COLO829 (cell line): ENCODE data around the gene KDM8.

Experiments used
- DNase-seq: peaks from one replicate; pipeline ENCODE4 v3.0.0; 2012; ENCODE audit warnings: low spot score

Gene KDM8

DNA sequence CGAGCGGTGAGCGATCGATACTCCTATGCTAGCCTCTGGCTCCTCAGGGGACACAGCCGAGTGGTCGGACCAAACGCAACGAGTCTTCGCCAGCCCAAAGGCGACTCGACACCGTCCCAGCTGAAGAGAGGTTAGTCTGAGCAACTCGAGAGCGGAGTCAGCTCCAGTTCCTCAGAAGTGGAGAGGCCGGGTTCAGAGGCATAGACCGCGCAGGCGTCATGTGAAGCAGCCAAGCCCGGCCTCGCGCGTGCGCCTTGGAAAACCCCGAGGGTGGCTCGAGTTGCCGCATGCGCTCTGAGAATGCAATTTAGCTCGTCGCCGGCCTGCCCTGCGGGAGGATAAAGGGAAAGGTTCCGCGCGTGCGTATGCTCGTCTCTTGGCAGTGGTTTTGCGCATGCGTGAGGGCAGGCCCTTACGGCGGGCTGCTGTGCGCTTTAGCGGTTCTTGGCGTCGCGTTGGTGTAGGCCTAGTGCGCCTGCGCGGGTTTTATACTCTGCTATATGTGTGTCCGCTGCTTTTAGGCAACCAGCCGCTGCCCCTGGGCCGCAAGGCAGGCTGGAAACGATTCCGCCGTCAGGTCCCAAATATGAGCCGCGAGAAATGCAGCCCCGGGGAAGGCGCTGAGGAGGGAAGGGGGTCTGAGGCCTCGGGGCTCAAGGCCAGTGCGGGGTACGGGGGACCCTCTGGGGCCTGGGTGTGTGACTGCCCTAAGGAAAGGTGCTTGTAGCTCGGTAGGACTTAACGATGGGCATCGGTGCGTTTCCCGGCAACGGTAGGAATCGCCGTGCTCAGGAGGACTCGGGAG lies at the start of gene KDM8:
Gene KDM8 (plus strand): TSS at position 20 of the 805 bp plus-strand sequence. CDS start 6,598 bp downstream, outside the sequence.
- DNase-seq: peak; percentile 100

GRCh38 chr16:27154705-27155521 lies 48.4 kb upstream of the KDM8 start:
- peak; percentile 50 for DNase-seq

GRCh38 chr16:27156579-27156978 lies 46.7 kb upstream of the KDM8 start:
- no peak for DNase-seq

GRCh38 chr16:27161398-27161797 lies 41.9 kb upstream of the KDM8 start:
- no peak for DNase-seq

DNA sequence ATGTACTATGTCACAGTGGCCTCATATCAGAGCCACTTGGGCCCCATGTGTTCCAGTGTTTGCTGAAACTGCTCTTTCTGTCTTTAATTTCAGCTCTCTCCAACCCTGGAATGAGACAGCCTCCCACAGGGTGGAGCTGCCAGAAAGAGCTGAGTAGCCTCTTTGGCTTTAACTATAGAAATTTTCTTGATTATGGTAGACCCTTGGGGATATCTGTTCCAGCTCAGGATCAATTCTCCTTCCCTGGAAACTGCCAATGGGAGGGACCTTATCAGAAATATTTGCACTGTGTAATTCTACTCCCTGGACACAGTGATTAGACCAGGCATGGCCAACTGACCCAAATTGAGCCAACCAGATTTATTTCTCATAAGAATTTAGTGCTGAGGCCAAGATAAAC lies 39.0 kb upstream of the KDM8 start:
- no peak for DNase-seq

DNA sequence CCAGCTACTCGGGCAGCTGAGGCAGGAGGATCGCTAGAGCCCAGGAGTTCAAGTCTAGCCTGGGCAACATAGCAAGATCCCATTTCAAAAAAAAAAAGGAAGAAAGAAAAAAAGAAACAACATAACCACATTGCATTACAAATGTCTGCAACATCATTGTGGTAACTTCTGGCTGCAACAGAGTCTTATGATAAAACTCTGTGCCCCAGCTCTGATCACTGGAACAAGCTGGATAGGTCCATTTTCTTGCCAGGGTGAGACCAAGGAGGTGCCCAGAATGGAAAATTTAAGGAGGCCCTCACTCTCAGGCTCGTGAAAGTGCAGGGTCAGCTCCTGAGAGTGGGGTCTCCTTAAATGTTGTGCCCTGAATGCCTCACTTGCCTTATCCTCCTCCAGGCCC lies 37.8 kb upstream of the KDM8 start:
- no peak for DNase-seq

GRCh38 chr16:27168790-27169189 lies 34.5 kb upstream of the KDM8 start:
- no peak for DNase-seq

- DNase-seq: no peak
Observed at GRCh38 chr16:27169511-27170071, 33.7 kb upstream of the KDM8 start.

DNA sequence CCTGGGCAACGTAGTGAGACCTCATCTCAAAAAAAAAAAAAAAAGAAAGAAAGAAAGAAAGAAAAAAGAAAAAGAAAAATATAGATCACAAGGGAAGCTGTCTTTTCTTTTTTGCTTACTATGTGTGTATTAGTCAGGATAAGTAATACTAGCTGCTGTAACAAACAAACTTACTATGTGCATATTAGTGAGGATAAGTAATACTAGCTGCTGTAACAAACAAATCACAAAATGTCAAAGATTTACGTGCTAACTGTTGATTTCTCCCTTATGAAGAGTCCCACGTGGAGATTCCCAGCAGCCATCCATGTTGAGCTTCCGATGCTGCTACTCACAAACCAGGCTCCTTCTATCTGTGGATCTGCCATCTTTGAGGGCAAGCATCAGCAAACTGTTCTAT lies 31.7 kb upstream of the KDM8 start:
- no peak for DNase-seq

GRCh38 chr16:27174007-27174406 lies 29.3 kb upstream of the KDM8 start:
- no peak for DNase-seq

DNA sequence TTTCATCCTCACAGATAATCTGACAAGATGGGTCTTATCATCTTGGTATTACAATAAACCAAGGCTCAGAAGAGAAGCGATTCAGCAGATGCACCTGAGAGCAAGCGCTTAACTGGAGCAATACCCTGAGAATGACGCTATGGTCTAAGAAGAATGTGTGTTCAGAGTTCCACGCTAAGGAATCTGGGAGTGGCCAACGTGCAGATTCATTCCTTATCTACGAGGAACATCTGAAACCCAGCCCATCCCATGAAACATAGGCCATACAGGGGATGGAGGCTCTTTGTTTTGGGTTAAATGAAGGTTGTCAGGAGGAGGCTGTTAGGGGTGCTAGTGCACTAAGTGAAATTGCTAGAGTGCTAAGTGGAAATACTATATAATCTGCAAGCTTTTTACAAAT lies 28.5 kb upstream of the KDM8 start:
- no peak for DNase-seq

DNA sequence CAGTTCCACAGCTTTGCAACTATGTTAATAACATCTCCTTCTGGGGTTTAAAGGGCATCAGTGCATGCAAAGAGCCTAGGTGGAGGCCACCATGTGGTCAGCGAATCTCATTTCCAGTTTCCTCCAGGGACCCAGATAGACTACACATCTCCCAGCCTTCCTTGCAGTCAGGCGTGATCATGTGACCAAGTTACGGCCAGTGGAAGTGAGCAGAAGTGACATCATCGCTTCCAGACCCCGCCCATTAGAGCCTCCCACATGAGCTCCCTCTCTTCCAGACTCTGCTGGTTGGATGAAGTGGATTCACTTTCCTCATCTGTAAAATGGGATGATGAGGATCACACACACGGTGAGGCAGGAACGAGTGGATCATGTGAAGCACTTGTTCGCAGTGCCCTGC lies 27.4 kb upstream of the KDM8 start:
- DNase-seq: no peak

GRCh38 chr16:27177031-27177774 lies 26.1 kb upstream of the KDM8 start:
- no peak for DNase-seq

GRCh38 chr16:27179500-27180072 lies 23.7 kb upstream of the KDM8 start:
- peak; percentile 69 for DNase-seq

DNA sequence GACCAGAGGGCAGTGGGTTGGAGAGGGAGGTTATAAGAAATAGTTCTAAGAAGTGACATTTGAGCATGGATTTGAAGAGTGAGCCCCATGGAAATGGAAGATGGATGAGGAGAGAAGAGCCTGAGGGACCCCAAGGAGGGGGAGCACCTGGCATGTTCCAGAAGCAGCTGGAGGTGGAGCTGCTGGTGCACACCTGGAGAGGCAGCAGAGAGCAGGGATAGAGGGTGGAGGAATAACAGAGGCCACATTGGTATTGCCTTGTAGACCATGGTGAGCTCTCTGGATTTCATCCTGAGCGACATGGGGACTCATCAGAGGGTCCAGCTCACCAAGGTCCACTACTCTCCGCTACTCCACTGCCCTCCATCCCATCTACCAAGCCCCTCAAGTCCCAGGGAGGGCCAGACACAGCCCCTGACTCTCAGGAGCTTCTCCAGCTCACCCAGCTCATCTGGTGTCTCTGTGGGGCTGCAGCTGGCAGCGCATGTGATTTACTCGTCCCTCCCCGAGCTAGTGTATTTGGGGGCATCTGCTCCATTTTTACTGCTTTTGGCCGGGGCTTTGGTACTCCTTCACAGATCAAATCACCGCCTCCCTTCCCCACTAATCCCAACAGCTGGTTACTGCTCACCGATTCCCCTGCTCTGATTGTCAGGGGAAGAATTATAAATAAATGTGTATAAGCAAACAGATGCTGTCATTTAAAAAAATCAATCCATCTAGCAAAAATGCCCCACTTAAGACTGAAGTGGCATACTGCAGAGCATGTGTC lies 22.1 kb upstream of the KDM8 start:
- no peak for DNase-seq

- DNase-seq: no peak
Observed at GRCh38 chr16:27182906-27183405, 20.4 kb upstream of the KDM8 start.

DNA sequence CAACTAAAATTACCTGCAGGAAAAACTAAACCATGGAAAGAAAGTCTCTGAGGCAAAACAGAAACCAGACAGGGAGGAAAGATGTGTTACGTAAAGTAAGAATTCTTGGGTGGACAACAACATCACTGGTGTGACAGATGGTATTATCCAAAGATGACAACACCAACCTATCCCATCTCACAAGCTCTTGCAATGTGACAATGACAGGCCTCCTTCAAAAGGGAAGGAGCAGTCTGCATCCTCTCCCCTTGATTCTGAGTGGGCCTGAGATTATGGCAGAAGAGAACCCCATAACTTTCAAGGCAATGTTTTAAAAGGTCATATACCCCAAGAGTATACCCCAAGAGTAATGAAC lies 17.6 kb upstream of the KDM8 start:
- no peak for DNase-seq

DNA sequence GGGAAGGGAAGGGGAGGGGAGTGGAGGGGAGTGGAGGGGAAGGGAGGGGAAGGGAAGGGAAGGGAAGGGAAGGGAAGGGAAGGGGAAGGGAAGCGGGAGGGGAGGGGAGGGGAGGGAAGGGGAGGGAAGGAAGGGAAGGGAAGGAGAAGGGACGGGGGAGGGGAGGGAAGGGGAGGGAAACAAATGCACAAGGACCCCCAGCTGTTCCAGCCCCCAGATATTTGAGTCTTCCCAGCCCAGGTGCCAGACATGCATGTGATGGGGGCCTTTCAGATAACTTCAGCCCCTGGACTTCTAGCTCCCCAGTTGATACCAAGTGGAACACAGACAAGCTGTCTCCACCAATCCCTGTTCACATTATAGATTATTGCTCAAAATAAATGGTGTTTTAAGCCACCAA lies 14.7 kb upstream of the KDM8 start:
- DNase-seq: no peak

GRCh38 chr16:27189335-27189972 lies 13.9 kb upstream of the KDM8 start:
- no peak for DNase-seq

DNA sequence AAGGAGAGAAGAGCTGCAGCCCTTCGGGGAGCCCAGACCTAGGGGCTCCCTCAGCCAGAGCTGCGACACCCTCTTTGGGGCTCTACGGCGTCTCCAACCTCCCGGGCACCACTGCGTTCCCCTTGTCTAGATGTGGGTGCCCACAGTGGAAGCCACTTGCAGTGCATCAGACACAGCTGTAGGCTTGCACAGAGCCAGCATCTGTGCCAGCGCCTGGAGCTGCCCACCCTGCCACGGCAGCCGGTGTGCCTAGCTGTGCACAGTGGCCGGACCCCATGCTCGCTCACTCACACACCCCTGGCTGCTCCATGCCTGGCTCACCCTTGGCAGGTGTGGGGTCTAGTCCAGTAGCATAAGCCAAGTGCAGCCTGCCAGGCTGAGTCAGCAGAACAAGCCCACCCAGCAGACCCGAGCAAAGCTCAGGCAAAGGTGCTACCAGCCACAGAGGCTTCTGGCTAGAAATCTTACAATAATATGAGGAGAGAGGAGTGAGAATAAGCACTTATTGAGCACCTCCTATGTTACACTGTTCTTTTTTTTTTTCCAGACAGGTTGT lies 12.9 kb upstream of the KDM8 start:
- DNase-seq: no peak
